Left lobe of liver (tissue), 2 donors: ENCODE data around the gene NEK6. TPM values are rescaled to one million over a fixed set of nuclear protein-coding genes. Genes with fewer than 3 reads are reported as not detected.
"Not testable (repeated sequence)": the region's sequence is repeated elsewhere in the genome, so short reads cannot be mapped to it uniquely, and the experiment has no call there.

ENCODE experiments used
- ATAC-seq: fragments of 200-7000 bp; cut with Tn5 transposase; one replicate; pipeline ENCODE4 v1.9.1; 2020; ENCODE audit warnings: mild to moderate bottlenecking, moderate library complexity
- DNase-seq: peaks from one replicate; pipeline ENCODE4 v3.0.0-alpha.2; 2020; ENCODE audit warnings: low spot score
- total RNA-seq: library from RNA; stranded (reverse); gene quantifications from one replicate; pipeline ENCODE4 v1.2.1, GENCODE V29; 2021
- donor health status: DM: no; HTN: no; CAD: no; lungs with moderate emphysema.
- donor health status: DM: no; HTN: yes; CAD: no.

NEK6 gene
- total RNA-seq, 1 donor from 2014 or later = 84.5 TPM

- DNase-seq (no peak), ATAC-seq (no peak)
Measured at GRCh38 chr9:124225945-124226344, 31.8 kb upstream of the NEK6 start.

GRCh38 chr9:124228516-124228915 lies 29.2 kb upstream of the NEK6 start:
- ATAC-seq = no peak
- DNase-seq = no peak

- no peak for ATAC-seq
- no peak for DNase-seq
Measured at GRCh38 chr9:124231095-124231737, 26.5 kb upstream of the NEK6 start.

GRCh38 chr9:124238546-124239140 lies 19.1 kb upstream of the NEK6 start:
- no peak for ATAC-seq
- DNase-seq = no peak

- ATAC-seq (peak; percentile 23), DNase-seq (no peak)
Measured at GRCh38 chr9:124239249-124240073, 18.3 kb upstream of the NEK6 start.

- ATAC-seq (peak; percentile 59), DNase-seq (no peak)
Measured at GRCh38 chr9:124242331-124243194, 15.2 kb upstream of the NEK6 start.

GRCh38 chr9:124247393-124247792 lies 10.4 kb upstream of the NEK6 start:
- not testable (repeated sequence) for DNase-seq, ATAC-seq

GRCh38 chr9:124248066-124248465 lies 9.7 kb upstream of the NEK6 start:
- no peak for ATAC-seq
- DNase-seq = no peak

- DNase-seq = no peak
- ATAC-seq = no peak
Measured at GRCh38 chr9:124248960-124249359, 8.8 kb upstream of the NEK6 start.

GRCh38 chr9:124251204-124251603 lies 6.5 kb upstream of the NEK6 start:
- DNase-seq = no peak

GRCh38 chr9:124251605-124252378 lies 6.0 kb upstream of the NEK6 start:
- DNase-seq = no peak
- ATAC-seq = peak; percentile 37

More at GRCh38 chr9:124251204-124251603, 6.5 kb upstream of the NEK6 start:
- no peak for ATAC-seq

- ATAC-seq, DNase-seq: not testable (repeated sequence)
Measured at GRCh38 chr9:124252878-124253277, 4.9 kb upstream of the NEK6 start.

- DNase-seq (no peak), ATAC-seq (no peak)
Measured at GRCh38 chr9:124254261-124254682, 3.5 kb upstream of the NEK6 start.

- no peak for ATAC-seq
- no peak for DNase-seq
Measured at GRCh38 chr9:124255222-124255621, 2.5 kb upstream of the NEK6 start.

- ATAC-seq (no peak), DNase-seq (no peak)
Measured at GRCh38 chr9:124256517-124257069, 1.2 kb upstream of the NEK6 start.

- ATAC-seq (no peak), DNase-seq (no peak)
Measured at GRCh38 chr9:124257070-124257843, 492 bp upstream of the NEK6 start.

- peak; percentile 78 for ATAC-seq
- peak; percentile 82 for DNase-seq
Measured at GRCh38 chr9:124258607-124259157, 933 bp downstream of the NEK6 start.

GRCh38 chr9:124259158-124259808 lies 1.5 kb downstream of the NEK6 start:
- peak; percentile 49 for ATAC-seq
- peak; percentile 84 for DNase-seq
